M059J (cell line): ENCODE measurements around the gene CCNL1. TPM values are rescaled to one million over a fixed set of nuclear protein-coding genes. Genes with fewer than 3 reads are reported as not detected.
A peak's percentile ranks its signal among the peaks of the same experiment; 100 is the strongest.

Experiments
- DNase-seq: peaks from one replicate; pipeline ENCODE4 v3.0.0-alpha.2; 2012; ENCODE audit warnings: low read depth
- total RNA-seq: library from RNA; depleted of rRNA; stranded (reverse); fragments of >200 nt; shearing (Covaris generic); gene quantifications from 2 replicates; pipeline ENCODE4 v1.2.3, GENCODE V29; 2014

Gene CCNL1
- total RNA-seq, 1 experiment from 2014 or later: 62.9 TPM

- peak; percentile 32 for DNase-seq
These were observed 14.2 kb downstream of the CCNL1 start for GRCh38 chr3:157145606-157146322.

- DNase-seq: no peak
These were observed 17.6 kb downstream of the CCNL1 start for GRCh38 chr3:157142315-157142714.

DNA sequence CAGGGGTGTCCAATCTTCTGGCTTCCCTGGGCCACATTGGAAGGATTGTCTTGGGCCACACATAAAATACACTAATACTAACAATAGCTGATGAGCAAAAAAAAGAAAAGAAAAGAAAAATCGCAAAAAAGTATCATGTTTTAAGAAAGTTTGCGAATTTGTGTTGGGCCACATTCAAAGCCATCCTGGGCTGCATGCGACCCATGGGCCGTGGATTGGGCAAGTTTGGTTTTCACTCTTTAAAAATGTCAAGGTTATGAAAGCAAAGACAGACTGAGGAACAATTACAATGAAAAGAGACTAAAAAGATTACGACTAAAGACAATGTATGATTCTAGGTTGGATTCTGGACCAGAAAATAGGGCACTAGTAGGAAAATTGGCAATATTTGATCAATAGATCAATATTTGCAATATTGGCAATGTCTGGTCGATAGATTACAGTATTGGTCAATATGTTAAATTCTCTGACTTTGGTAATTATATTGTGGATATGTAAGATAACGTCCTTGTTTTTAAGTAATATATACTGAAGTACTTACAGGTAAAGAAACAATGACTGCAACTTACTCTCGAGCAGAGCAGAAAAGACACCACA lies 19.9 kb downstream of the CCNL1 start:
- DNase-seq: no peak

GRCh38 chr3:157136647-157137387 lies 23.1 kb downstream of the CCNL1 start:
- peak; percentile 68 for DNase-seq

DNA sequence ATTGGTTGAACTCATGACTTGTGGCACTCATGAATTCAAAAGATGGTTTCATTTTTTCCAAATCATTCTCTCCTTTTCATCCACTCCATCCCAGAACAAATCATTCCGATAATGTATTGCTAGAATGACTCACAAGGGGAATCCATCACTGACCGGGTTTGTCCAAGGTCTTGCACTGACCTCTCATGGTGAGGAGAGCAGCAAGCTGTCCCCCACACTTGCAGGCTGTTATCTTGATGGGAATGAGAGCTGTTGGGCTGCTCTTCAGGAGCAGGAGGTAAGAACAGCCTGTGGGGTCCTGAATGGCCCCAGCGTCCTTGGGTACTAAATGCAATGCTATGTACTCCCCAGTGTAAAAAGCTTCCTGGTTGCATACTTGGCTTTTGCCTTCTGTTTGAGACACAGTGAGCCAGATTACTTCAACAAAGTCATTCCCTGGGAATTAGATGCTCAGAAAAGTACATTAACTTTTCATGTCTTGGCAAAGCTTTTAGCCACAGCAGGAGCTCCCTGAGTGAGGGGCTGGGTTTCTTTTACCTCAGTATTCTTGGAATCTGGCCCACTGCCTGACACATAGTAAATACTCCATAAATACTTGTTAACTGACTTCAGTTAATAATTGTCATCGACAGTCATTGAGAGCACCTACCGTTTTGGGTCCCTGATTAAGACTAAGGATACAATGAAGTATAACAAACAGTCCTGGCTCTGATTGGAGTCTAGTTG lies 24.1 kb downstream of the CCNL1 start:
- DNase-seq: peak; percentile 60

DNA sequence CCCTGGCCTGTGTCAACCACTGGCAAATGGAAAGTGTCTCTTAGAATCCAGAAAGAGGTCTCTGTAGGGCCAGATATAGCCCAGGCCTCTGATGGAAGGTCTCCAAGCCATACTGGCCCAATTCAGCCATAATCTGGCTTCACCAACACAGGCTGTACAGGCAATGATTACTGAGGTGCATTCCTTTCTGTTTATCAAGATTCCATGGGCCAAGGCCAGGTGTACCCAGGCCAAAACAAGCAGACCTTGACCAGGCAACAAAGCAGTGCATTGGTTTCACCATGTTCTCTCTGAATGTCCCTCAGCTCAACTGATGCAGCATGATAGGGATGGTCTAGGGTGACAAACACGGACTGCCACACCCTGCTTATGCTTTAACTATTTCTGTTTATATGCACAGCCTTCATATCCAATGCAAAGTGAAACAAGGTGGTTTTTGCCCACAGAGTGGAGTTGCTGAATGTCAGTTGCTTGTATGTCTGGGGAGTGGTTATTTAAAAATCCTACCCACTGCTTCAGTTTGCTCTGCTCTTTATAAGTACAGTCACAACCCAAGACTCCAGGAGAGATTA lies 25.2 kb downstream of the CCNL1 start:
- DNase-seq: no peak

DNA sequence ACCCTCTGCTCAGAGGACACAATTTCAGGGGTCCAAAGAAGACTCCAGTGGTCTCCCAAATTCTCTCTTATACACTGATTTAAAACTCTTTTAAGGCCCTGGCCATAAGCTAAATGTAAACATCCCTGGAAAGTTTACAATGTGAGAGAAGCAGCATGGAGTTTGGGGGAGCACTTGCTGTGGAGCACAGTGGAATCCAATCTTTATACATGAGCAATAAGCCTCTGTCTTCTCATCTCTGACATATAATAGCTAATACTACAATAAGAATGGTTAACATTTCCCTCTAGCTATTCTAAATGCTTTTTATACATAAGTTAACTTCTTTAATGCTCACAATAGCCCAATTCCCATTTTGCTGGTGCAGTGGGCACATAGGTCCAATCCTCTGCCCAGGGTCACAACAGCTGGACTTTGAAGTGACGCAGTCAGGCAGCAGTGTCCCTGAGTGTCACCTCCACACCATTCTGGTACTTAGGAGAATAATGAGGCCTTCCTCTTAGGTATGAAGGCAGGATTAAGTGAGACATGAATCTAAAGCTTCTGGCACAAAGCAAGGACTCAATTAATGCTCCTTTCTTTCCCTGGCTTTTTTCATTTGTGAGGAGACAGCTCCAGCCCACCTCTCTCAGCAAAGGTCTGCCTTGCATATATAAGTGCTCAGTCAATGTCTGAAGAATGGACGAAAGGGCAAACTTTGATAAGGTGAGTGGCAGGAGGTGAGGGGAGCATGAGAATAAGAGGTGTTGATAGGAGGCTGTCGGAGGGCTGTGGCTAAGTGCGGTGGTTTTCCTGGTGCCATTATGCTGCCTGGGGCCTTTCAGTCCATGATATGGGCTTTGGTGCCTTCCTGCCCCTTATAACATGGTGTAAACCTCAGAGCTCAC lies 26.3 kb downstream of the CCNL1 start:
- no peak for DNase-seq

GRCh38 chr3:157132936-157133335 lies 27.0 kb downstream of the CCNL1 start:
- DNase-seq: peak; percentile 49

- DNase-seq: no peak
These were observed 27.6 kb downstream of the CCNL1 start for GRCh38 chr3:157132341-157132740.

DNA sequence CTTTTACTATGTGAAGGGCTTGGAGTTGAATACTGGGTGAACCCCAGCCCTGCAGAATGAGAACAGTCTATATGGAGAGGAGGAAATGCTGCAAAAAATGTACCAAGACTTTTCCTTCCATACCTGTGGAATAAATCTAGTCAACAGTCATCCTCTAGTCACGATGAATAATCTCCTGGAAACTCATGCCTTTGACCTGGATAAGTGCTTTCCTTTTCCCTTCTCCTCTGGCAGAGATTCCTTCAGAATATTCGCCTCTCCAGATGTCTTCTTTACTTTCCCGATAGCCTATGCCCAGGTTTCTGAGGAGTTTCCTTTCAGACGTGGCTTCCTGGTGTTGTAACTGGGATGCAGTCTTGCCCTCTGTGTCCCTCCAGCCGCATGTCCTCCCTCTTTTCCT lies 28.1 kb downstream of the CCNL1 start:
- peak; percentile 79 for DNase-seq

GRCh38 chr3:157130467-157131251 lies 29.3 kb downstream of the CCNL1 start:
- peak; percentile 96 for DNase-seq

DNA sequence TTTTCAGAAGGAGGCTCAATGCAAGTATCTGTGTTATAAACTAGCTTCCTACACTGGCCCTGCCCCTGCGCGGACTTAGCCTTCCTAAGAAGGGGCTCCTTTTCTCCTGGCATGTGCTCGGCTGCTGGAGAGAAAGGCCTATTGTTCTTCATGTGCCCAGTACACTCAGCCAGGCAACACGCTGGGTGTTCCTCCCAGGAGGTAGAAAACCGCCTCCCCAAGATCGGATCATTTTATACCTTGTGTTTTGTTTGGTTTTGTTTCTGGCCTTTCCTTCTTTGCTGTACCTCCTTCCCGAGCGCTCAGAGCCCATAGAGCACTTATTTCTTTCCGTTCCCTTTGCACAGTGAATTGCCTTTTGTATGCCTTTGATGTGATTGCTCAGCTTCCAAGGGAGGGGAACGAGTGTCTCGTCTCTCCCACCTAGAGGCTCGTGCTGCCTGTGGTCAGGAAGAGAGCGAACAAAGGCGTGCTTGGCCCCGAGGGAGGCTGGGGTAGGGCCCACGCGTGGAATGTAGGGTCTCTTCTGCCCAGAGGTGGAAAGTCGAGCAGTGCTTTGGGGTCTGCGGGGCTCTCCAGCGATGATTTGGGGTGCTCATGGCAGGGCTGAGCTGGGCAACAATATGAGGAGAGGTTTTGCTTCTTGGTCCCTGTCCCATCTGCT lies 30.0 kb downstream of the CCNL1 start:
- DNase-seq: peak; percentile 87

- DNase-seq: peak; percentile 94
These were observed 30.9 kb downstream of the CCNL1 start for GRCh38 chr3:157128771-157129681.

- DNase-seq: peak; percentile 100
These were observed 31.8 kb downstream of the CCNL1 start for GRCh38 chr3:157127831-157128767.

GRCh38 chr3:157127268-157127667 lies 32.7 kb downstream of the CCNL1 start:
- peak; percentile 45 for DNase-seq

DNA sequence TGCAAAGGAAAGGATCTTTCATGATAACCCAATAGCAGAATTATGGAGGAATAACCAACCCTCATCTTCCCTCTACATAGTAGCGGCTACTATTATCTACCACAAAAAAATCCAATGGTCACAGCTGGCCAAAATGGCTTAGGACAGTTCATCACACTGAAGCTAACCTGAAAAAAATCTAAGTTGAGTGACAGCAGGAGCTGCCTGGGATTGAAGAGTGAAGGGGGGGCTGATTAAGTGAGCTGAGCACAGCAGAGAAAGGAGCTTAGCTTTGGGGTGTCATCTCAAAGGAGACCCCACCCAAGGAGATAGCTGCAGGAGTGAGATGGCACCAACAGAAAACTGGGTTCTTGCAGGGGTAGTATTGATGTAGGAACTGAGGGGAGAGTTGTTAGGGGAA lies 33.6 kb downstream of the CCNL1 start:
- DNase-seq: no peak

DNA sequence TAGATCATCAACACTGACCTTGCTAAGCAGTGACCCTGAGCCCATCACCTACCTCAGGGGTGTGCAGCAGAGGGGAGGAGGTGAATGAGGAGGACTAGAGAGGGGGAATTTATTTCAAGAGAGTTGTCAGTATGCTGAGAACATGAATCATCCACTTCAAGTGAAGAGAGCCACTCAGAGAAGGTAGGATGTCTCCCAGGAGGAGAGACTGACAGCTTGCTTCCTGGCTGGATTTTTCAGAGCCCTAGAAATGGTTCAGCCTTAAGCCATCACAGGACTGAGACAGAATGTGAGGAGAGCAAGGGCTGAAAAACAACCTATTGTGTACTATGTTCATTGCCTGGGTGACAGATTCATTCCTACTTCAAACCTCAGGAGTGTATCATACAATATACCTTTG lies 34.8 kb downstream of the CCNL1 start:
- DNase-seq: peak; percentile 55
